ENCODE results near the gene TRIM23.
A peak's percentile ranks its signal among the peaks of the same experiment; 100 is the strongest.

TRIM23 gene

GRCh38 chr5:65566505-65566904, 57.6 kb downstream of the TRIM23 start:
- no peak for DNase-seq (ENCODE audit: low read depth, low spot score)

GRCh38 chr5:65563777-65564176, 60.4 kb downstream of the TRIM23 start:
- DNase-seq (ENCODE audit: low read depth, low spot score), result no peak

- DNase-seq (ENCODE audit: low read depth, low spot score), result peak; percentile 88
Measured at GRCh38 chr5:65562731-65563701, 61.1 kb downstream of the TRIM23 start, which contains the start of the genes CENPK and PPWD1. Gene CENPK, minus strand, starts transcription at chr5:65563168. Its CDS starts 8,261 bp downstream, at chr5:65554907. Gene PPWD1, plus strand, starts transcription at chr5:65563296. Its CDS starts 15 bp downstream, at chr5:65563311.

GRCh38 chr5:65556718-65557117, 67.4 kb downstream of the TRIM23 start:
- no peak for DNase-seq (ENCODE audit: low read depth, low spot score)

GRCh38 chr5:65556181-65556580, 68.0 kb downstream of the TRIM23 start:
- DNase-seq (ENCODE audit: low read depth, low spot score), result no peak

GRCh38 chr5:65555287-65555686, 68.8 kb downstream of the TRIM23 start:
- no peak for DNase-seq (ENCODE audit: low read depth, low spot score)

- DNase-seq (ENCODE audit: low read depth, low spot score), result no peak
Measured at GRCh38 chr5:65553941-65554340, 70.2 kb downstream of the TRIM23 start.

- DNase-seq (ENCODE audit: low read depth, low spot score), result no peak
Measured at GRCh38 chr5:65548281-65548680, 75.9 kb downstream of the TRIM23 start.

- DNase-seq (ENCODE audit: low read depth, low spot score), result no peak
Measured at GRCh38 chr5:65546141-65546540, 78.0 kb downstream of the TRIM23 start.

- no peak for DNase-seq (ENCODE audit: low read depth, low spot score)
Measured at GRCh38 chr5:65544473-65544872, 79.7 kb downstream of the TRIM23 start.

- no peak for DNase-seq (ENCODE audit: low read depth, low spot score)
Measured at GRCh38 chr5:65539827-65540226, 84.3 kb downstream of the TRIM23 start.

All from activated naive CD8-positive, alpha-beta T cell treated with anti-CD3 and anti-CD28 coated beads, Interleukin-2, amount 50 U/mL, for 16 hours (primary cell).